ENCODE results near the gene SLC6A1. TPM values are rescaled to one million over a fixed set of nuclear protein-coding genes. Genes with fewer than 3 reads are reported as not detected.

SLC6A1 gene
- total and polyA plus RNA-seq, 7 experiments from 2014 or later, result not detected

DNA sequence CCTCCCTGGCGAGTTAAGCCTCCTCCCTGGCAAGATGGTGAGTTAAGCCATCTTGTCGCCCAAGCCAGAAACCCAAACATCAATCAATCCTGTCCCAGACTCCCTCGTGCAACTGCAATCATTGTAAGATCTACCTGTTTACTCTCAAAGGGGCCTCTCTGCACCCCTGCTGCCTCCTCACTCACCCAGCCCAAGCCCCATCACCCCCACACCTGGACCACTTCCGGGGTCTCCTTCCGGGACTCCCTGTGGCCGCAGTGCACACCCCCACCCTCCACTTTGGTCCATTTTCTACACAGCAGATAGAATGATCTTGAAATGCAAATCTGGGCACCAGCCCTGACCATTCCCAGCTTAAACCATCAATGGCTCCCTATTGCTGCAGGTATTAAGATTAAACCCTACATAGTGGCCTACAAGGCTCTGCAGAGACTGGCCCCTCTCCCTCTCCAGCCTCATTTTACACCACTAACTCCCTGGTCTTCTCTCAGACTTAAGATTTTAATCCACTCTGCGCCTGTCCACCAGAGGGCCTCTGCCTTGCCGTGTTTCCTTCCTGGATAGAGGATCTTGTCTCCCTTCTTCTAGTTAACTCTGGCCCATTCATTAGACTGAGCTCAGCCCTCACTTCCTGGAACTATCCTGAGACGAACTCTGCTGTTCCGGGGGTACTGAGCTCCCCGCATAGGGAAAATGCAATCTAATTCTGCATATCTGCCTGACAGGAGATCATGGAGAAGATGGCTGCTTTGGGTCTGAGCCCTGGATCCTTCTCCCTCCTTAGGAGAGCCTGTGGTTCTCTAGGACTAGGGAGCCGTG, 41.9 kb upstream of the SLC6A1 start:
- intact Hi-C loops (cut with micrococcal nuclease), result no loop called here
- H3K27me3 ChIP-seq (ENCODE audit: control insufficient read depth in 2 of 2, insufficient read depth in 2 of 2, low read length in 2 of 2), result no peaks in the 10 kb centered on the region
- Mint-ChIP-seq H3K4me3 (no peak overlapping the region), H3K27ac (peak overlapping the region in 1 of 9 donors; percentile 20), H3K4me1 (no peaks in the 10 kb centered on the region), H3K9me3 (no peaks in the 10 kb centered on the region), H3K27me3 (peaks cover 0 to 15% (median 3%) of the 10 kb centered on the region in 5 donors), H3K36me3 (no peaks in the 10 kb centered on the region)
- DNase-seq, result no peak
- no peaks in the 10 kb centered on the region for H3K36me3 ChIP-seq (ENCODE audit: control insufficient read depth in 2 of 3, insufficient read depth in 3 of 3, low read length in 3 of 3)
- H3K4me3 ChIP-seq (ENCODE audit: low read length), result no peak overlapping the region
- no peak overlapping the region for H3K27ac ChIP-seq (ENCODE audit: low read depth, low read length)
- ATAC-seq, result no peak
- H3K4me1 ChIP-seq (ENCODE audit: control insufficient read depth in 2 of 2, insufficient read depth in 2 of 2, low read length in 2 of 2), result no peaks in the 10 kb centered on the region
- no peaks in the 10 kb centered on the region for H3K9me3 ChIP-seq (ENCODE audit: control insufficient read depth in 2 of 3, low read length in 3 of 3)
- ChIA-PET CTCF (no interaction called here), POLR2A (no interaction called here)

DNA sequence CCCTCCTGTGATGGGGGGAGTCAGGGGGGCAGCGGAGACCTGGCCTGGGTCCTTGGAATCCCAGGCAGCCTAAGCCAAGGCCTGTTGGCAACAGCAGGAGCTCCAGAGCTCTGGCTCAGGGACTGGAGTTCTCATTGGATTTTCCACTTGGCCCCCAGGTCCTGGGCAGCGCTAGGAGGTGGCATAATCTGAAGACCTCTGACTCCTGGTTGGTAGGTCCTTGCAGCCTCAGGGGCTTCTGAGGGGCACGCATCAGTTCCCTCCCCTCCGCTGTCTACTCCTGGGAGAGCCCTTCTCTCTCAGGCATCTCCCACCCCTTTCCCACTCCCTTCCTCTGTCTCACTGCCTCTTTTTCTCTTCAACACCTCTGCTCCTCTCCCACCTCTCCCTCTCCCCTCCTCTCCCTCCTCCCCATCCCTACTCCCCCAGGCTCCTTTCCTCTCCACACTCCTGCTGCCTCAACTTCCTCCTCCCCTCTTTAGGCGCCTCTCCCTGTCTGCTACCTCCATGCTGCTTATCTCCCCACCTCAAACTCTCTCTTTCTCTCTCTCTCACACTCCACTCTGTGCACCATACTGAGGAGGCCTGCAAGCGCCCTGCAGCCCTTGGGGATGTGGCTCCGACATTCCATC, 41.1 kb upstream of the SLC6A1 start:
- Histone ChIP-seq H3K36me3 (ENCODE audit: control insufficient read depth in 2 of 3, insufficient read depth in 3 of 3, low read length in 3 of 3) (no peaks in the 10 kb centered on the region), H3K4me1 (ENCODE audit: control insufficient read depth in 2 of 2, insufficient read depth in 2 of 2, low read length in 2 of 2) (no peaks in the 10 kb centered on the region), H3K27me3 (ENCODE audit: control insufficient read depth in 2 of 2, insufficient read depth in 2 of 2, low read length in 2 of 2) (no peaks in the 10 kb centered on the region), H3K4me3 (ENCODE audit: low read length) (no peak overlapping the region), H3K27ac (ENCODE audit: low read depth, low read length) (no peak overlapping the region), H3K9me3 (ENCODE audit: control insufficient read depth in 2 of 3, low read length in 3 of 3) (no peaks in the 10 kb centered on the region)
- Mint-ChIP-seq H3K36me3 (no peaks in the 10 kb centered on the region), H3K27me3 (peaks cover 0 to 16% (median 3%) of the 10 kb centered on the region in 5 donors), H3K9me3 (no peaks in the 10 kb centered on the region), H3K4me3 (no peak overlapping the region), H3K27ac (no peak overlapping the region), H3K4me1 (no peaks in the 10 kb centered on the region)
- no peak for DNase-seq
- ChIA-PET POLR2A (no interaction called here), CTCF (no interaction called here)
- intact Hi-C loops (cut with micrococcal nuclease), result no loop called here
- ATAC-seq, result no peak

DNA sequence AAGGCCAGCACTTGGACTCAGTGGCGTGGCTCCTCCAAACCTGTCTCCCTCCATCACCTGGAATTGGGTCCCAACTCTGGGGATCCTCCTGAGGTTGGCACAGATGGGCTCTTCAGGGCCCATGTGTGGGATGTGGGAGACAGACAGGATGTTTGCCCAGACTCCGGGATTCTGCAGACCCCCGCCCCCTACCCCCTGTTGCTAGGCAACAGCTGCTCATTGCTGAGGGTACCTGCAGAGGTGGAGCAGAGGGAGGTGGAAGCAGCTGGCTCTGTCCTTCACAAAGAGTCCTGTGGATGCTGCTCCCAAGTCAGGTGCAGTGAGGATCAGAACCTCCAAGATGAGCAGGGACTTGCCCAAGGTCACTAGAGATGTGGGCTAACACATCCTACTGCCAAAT, 40.0 kb upstream of the SLC6A1 start:
- no peak for ATAC-seq
- no peaks in the 10 kb centered on the region for H3K9me3 Mint-ChIP-seq
- H3K9me3 ChIP-seq (ENCODE audit: control insufficient read depth in 2 of 3, low read length in 3 of 3), result no peaks in the 10 kb centered on the region
- no peak overlapping the region for H3K27ac Mint-ChIP-seq
- CTCF ChIA-PET, result no interaction called here
- intact Hi-C loops (cut with micrococcal nuclease), result no loop called here
- no peaks in the 10 kb centered on the region for H3K4me1 ChIP-seq (ENCODE audit: control insufficient read depth in 2 of 2, insufficient read depth in 2 of 2, low read length in 2 of 2)
- POLR2A ChIA-PET, result no interaction called here
- H3K4me1 Mint-ChIP-seq, result no peaks in the 10 kb centered on the region
- no peak for DNase-seq
- H3K36me3 ChIP-seq (ENCODE audit: control insufficient read depth in 2 of 3, insufficient read depth in 3 of 3, low read length in 3 of 3), result no peaks in the 10 kb centered on the region
- no peak overlapping the region for H3K4me3 ChIP-seq (ENCODE audit: low read length)
- H3K27ac ChIP-seq (ENCODE audit: low read depth, low read length), result no peak overlapping the region
- H3K36me3 Mint-ChIP-seq, result no peaks in the 10 kb centered on the region
- H3K27me3 ChIP-seq (ENCODE audit: control insufficient read depth in 2 of 2, insufficient read depth in 2 of 2, low read length in 2 of 2), result no peaks in the 10 kb centered on the region
- H3K4me3 Mint-ChIP-seq, result no peak overlapping the region
- H3K27me3 Mint-ChIP-seq, result peaks cover 0 to 18% (median under 1%) of the 10 kb centered on the region in 5 donors

DNA sequence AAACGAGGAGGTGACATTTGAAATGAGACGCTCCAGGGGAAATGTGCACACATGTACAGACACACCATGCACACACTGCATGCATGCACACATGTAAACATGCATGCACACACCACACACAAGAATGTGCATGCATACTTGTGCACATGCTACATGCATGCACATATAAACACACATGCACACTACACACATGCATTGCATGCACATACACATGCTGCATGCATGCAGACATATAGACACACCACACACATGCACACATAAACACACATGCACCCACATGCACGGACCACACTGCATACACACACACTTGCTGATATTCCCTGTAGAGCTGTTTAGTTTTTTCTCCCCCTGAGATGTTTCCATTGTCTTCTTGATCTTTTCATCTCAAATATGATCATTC, 37.8 kb upstream of the SLC6A1 start:
- Histone ChIP-seq H3K4me1 (ENCODE audit: control insufficient read depth in 2 of 2, insufficient read depth in 2 of 2, low read length in 2 of 2) (no peaks in the 10 kb centered on the region), H3K27ac (ENCODE audit: low read depth, low read length) (no peak overlapping the region), H3K36me3 (ENCODE audit: control insufficient read depth in 2 of 3, insufficient read depth in 3 of 3, low read length in 3 of 3) (no peaks in the 10 kb centered on the region), H3K27me3 (ENCODE audit: control insufficient read depth in 2 of 2, insufficient read depth in 2 of 2, low read length in 2 of 2) (no peaks in the 10 kb centered on the region), H3K9me3 (ENCODE audit: control insufficient read depth in 2 of 3, low read length in 3 of 3) (no peaks in the 10 kb centered on the region), H3K4me3 (ENCODE audit: low read length) (no peak overlapping the region)
- Mint-ChIP-seq H3K36me3 (no peaks in the 10 kb centered on the region), H3K4me3 (no peak overlapping the region), H3K4me1 (no peaks in the 10 kb centered on the region), H3K9me3 (no peaks in the 10 kb centered on the region), H3K27me3 (peaks cover 0 to 20% (median 4%) of the 10 kb centered on the region in 5 donors), H3K27ac (no peak overlapping the region)
- DNase-seq (no peak), ATAC-seq (no peak)
- POLR2A ChIA-PET, result no interaction called here
- CTCF ChIA-PET, result no interaction called here
- intact Hi-C loops (cut with micrococcal nuclease), result no loop called here

DNA sequence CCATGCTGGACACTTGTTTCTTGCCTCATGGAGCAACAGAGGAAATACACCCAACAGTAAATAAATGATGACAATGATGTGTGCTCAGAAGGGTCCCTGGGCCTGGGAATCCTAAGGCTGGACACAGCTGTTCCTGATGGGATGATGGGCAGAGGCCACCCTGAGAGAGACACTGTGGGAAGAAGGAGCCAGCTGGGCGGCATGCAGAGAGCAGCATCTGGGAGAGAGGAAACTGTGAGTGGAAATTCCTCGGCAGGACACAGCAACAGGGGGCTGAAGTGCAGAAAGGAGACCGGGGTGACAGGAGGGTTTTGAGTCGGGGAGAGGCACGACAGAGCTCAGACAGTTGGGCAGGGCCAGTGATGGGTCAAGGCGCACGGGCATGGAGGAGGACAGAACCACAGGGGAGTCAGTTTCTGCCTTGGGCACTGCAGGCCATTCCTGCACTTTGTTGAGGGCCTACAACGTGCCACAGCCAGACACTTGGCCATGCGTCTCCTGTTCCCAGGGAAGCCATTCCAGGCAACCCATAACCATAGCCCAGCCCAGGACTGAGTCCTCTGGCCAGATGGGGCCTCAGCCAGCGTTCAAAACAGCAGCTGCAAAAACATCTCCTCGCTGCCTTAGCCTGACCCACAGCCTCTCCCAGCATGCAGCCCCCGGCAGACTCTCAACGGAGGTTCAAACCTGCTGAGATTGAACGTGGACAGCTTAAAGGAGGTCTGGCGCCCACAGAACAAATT, 36.7 kb upstream of the SLC6A1 start:
- H3K36me3 ChIP-seq (ENCODE audit: control insufficient read depth in 2 of 3, insufficient read depth in 3 of 3, low read length in 3 of 3), result no peaks in the 10 kb centered on the region
- no peak for ATAC-seq
- no peaks in the 10 kb centered on the region for H3K27me3 ChIP-seq (ENCODE audit: control insufficient read depth in 2 of 2, insufficient read depth in 2 of 2, low read length in 2 of 2)
- no peaks in the 10 kb centered on the region for H3K4me1 ChIP-seq (ENCODE audit: control insufficient read depth in 2 of 2, insufficient read depth in 2 of 2, low read length in 2 of 2)
- Mint-ChIP-seq H3K27me3 (peaks cover 0 to 21% (median 7%) of the 10 kb centered on the region in 5 donors), H3K9me3 (no peaks in the 10 kb centered on the region), H3K4me3 (no peak overlapping the region), H3K36me3 (no peaks in the 10 kb centered on the region), H3K27ac (no peak overlapping the region), H3K4me1 (no peaks in the 10 kb centered on the region)
- intact Hi-C loops (cut with micrococcal nuclease), result no loop called here
- no peak overlapping the region for H3K27ac ChIP-seq (ENCODE audit: low read depth, low read length)
- no peak overlapping the region for H3K4me3 ChIP-seq (ENCODE audit: low read length)
- H3K9me3 ChIP-seq (ENCODE audit: control insufficient read depth in 2 of 3, low read length in 3 of 3), result no peaks in the 10 kb centered on the region
- DNase-seq, result no peak
- ChIA-PET POLR2A (no interaction called here), CTCF (no interaction called here)

DNA sequence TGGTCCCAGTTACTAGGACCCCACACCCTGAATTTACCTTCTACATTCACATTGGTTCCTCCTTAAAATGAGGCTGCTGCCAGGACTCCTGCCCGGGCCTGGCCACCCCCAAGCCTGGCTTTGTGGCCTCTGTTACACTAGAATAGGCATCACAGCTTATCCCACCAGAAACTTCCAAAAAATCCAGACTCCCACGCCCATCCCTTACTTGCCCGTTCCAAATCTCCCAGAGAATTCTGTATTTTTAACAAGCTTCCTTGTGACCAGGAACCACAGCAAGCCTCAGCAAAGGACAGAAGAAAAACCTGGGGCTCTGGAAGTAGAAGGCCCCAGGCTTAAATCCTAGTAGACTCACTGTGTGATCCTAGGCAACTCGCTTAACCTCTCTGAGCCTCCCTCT, 36.0 kb upstream of the SLC6A1 start:
- Mint-ChIP-seq H3K27ac (no peak overlapping the region), H3K36me3 (no peaks in the 10 kb centered on the region), H3K27me3 (peaks cover 0 to 18% (median 7%) of the 10 kb centered on the region in 5 donors), H3K4me1 (no peaks in the 10 kb centered on the region), H3K9me3 (no peaks in the 10 kb centered on the region), H3K4me3 (no peak overlapping the region)
- POLR2A ChIA-PET, result no interaction called here
- CTCF ChIA-PET, result no interaction called here
- Histone ChIP-seq H3K4me1 (ENCODE audit: control insufficient read depth in 2 of 2, insufficient read depth in 2 of 2, low read length in 2 of 2) (no peaks in the 10 kb centered on the region), H3K9me3 (ENCODE audit: control insufficient read depth in 2 of 3, low read length in 3 of 3) (no peaks in the 10 kb centered on the region), H3K4me3 (ENCODE audit: low read length) (no peak overlapping the region), H3K27ac (ENCODE audit: low read depth, low read length) (no peak overlapping the region), H3K27me3 (ENCODE audit: control insufficient read depth in 2 of 2, insufficient read depth in 2 of 2, low read length in 2 of 2) (no peaks in the 10 kb centered on the region), H3K36me3 (ENCODE audit: control insufficient read depth in 2 of 3, insufficient read depth in 3 of 3, low read length in 3 of 3) (no peaks in the 10 kb centered on the region)
- DNase-seq, result no peak
- no peak for ATAC-seq
- intact Hi-C loops (cut with micrococcal nuclease), result no loop called here

Data from naive thymus-derived CD4-positive, alpha-beta T cell (primary cell).